ENCODE data around the gene CAMK2D. TPM values are rescaled to one million over a fixed set of nuclear protein-coding genes. Genes with fewer than 3 reads are reported as not detected.

The CAMK2D gene
- total and polyA plus RNA-seq, 2 donors from 2014 or later = 9.1 to 34.7 TPM

- Histone ChIP-seq H3K4me1 (ENCODE audit: control insufficient read depth in 2 of 3, insufficient read depth in 2 of 3, low read depth in 1 of 3, low read length in 3 of 3) (peaks cover 0 to 4% (median 0%) of the 10 kb centered on the region in 3 donors), H3K4me3 (ENCODE audit: low read length in 3 of 3) (no peak overlapping the region), H3K9ac (ENCODE audit: low read length in 3 of 3) (no peak overlapping the region), H3K27me3 (ENCODE audit: control insufficient read depth, insufficient read depth, low read length) (no peaks in the 10 kb centered on the region), H3K27ac (ENCODE audit: low read depth in 2 of 2, low read length in 2 of 2) (no peak overlapping the region), H3K9me3 (ENCODE audit: control insufficient read depth in 2 of 3, insufficient read depth in 1 of 3, low read length in 3 of 3) (no peaks in the 10 kb centered on the region), H3K36me3 (ENCODE audit: control insufficient read depth in 2 of 3, insufficient read depth in 3 of 3, low read length in 3 of 3) (no peaks in the 10 kb centered on the region)
- intact Hi-C loops (cut with DNase I) = no loop called here
- no peak for TF ChIP-seq CTCF (IDR thresholded peaks at IDR 0.05; ENCODE audit: borderline replicate concordance, extremely low read depth, insufficient read depth)
- FAIRE-seq (no peak), DNase-seq (no peak)
Measured at GRCh38 chr4:113730467-113731216, 30.9 kb downstream of the CAMK2D start.

GRCh38 chr4:113727802-113728201, 33.7 kb downstream of the CAMK2D start:
- Histone ChIP-seq H3K36me3 (ENCODE audit: control insufficient read depth in 2 of 3, insufficient read depth in 3 of 3, low read length in 3 of 3) (no peaks in the 10 kb centered on the region), H3K27me3 (ENCODE audit: control insufficient read depth, insufficient read depth, low read length) (no peaks in the 10 kb centered on the region), H3K4me3 (ENCODE audit: low read length in 3 of 3) (no peak overlapping the region), H3K27ac (ENCODE audit: low read depth in 2 of 2, low read length in 2 of 2) (no peak overlapping the region), H3K9ac (ENCODE audit: low read length in 3 of 3) (no peak overlapping the region), H3K9me3 (ENCODE audit: control insufficient read depth in 2 of 3, insufficient read depth in 1 of 3, low read length in 3 of 3) (no peaks in the 10 kb centered on the region), H3K4me1 (ENCODE audit: control insufficient read depth in 2 of 3, insufficient read depth in 2 of 3, low read depth in 1 of 3, low read length in 3 of 3) (peaks cover 0 to 5% (median 0%) of the 10 kb centered on the region in 3 donors)
- DNase-seq (no peak), FAIRE-seq (no peak)
- intact Hi-C loops (cut with DNase I) = no loop called here
- no peak for TF ChIP-seq CTCF (IDR thresholded peaks at IDR 0.05; ENCODE audit: borderline replicate concordance, extremely low read depth, insufficient read depth)

- peaks cover 0 to 5% (median 0%) of the 10 kb centered on the region in 3 donors for H3K4me1 ChIP-seq (ENCODE audit: control insufficient read depth in 2 of 3, insufficient read depth in 2 of 3, low read depth in 1 of 3, low read length in 3 of 3)
Measured at GRCh38 chr4:113725963-113726362, 35.6 kb downstream of the CAMK2D start.

More at GRCh38 chr4:113725963-113726362, 35.6 kb downstream of the CAMK2D start:
- Histone ChIP-seq H3K36me3 (ENCODE audit: control insufficient read depth in 2 of 3, insufficient read depth in 3 of 3, low read length in 3 of 3) (no peaks in the 10 kb centered on the region), H3K27me3 (ENCODE audit: control insufficient read depth, insufficient read depth, low read length) (no peaks in the 10 kb centered on the region), H3K27ac (ENCODE audit: low read depth in 2 of 2, low read length in 2 of 2) (no peak overlapping the region), H3K4me3 (ENCODE audit: low read length in 3 of 3) (no peak overlapping the region), H3K9ac (ENCODE audit: low read length in 3 of 3) (no peak overlapping the region), H3K9me3 (ENCODE audit: control insufficient read depth in 2 of 3, insufficient read depth in 1 of 3, low read length in 3 of 3) (no peaks in the 10 kb centered on the region)
- FAIRE-seq (no peak), DNase-seq (no peak)
- no peak for TF ChIP-seq CTCF (IDR thresholded peaks at IDR 0.05; ENCODE audit: borderline replicate concordance, extremely low read depth, insufficient read depth)
- intact Hi-C loops (cut with DNase I) = no loop called here
